ENCODE results near the gene EVI5.
"Not testable (repeated sequence)": the region's sequence is repeated elsewhere in the genome, so short reads cannot be mapped to it uniquely, and the experiment has no call there.

EVI5 gene

GRCh38 chr1:92583821-92584760, 200.8 kb downstream of the EVI5 start:
- in situ Hi-C loops (cut with MboI; ENCODE audit: low sequenced_read_pairs), result no loop called here

- in situ Hi-C loops (cut with MboI; ENCODE audit: low sequenced_read_pairs), result no loop called here
Observed at GRCh38 chr1:92577261-92577895, 207.5 kb downstream of the EVI5 start.

DNA sequence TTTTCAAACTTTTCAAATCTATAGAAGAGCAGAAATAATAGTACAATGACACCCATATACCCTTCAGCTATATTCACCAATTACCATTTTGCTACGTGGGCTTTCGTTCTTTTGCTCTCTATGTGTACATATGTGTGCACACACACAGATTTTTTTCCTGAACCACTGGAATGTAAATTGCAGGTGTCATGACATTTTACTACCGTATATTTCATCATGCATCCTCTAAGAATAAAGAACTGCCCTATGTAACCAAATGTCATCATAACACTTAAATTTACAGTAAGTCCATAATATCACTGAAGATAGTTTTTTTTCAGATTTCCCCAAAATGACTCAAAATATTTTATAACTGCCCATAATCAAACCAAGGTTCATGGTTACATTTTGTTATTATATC, 209.8 kb downstream of the EVI5 start:
- in situ Hi-C loops (cut with MboI; ENCODE audit: low sequenced_read_pairs), result no loop called here

- in situ Hi-C loops (cut with MboI; ENCODE audit: low sequenced_read_pairs), result no loop called here
Observed at GRCh38 chr1:92572520-92572919, 212.4 kb downstream of the EVI5 start.

- in situ Hi-C loops (cut with MboI; ENCODE audit: low sequenced_read_pairs), result no loop called here
Observed at GRCh38 chr1:92571578-92571977, 213.3 kb downstream of the EVI5 start.

DNA sequence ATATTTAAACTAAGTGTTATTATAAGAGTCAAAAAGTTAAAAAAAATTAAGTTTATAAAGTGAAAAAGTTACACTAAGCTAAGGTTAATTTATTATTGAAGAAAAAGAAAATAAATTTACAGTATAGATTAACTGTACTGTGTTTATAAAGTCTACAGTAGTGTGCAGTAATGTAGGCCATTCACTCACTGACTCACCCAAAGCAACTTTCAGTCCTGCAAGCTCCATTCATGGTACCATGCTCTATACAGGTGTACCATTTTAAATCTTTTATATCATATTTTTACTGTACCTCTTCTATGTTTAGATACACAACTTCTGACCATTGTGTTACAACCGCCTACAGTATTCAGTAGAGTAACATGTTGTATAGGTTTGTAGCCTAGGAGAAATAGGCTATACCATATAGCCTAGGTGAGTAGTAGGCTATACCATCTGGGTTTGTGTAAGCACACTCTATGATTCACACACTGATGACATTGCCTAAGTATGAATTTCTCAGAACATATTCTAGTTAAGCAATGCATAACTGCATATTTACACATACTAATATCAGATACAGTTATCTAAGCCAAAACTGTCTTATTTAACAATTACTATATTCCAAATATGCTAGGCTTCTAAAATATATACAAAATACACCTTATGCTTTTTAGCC, 217.6 kb downstream of the EVI5 start:
- in situ Hi-C loops (cut with MboI; ENCODE audit: low sequenced_read_pairs), result no loop called here

- in situ Hi-C loops (cut with MboI; ENCODE audit: low sequenced_read_pairs), result no loop called here
Observed at GRCh38 chr1:92563457-92564216, 221.3 kb downstream of the EVI5 start.

- in situ Hi-C loops (cut with MboI; ENCODE audit: low sequenced_read_pairs), result no loop called here
Observed at GRCh38 chr1:92556350-92556749, 228.6 kb downstream of the EVI5 start.

DNA sequence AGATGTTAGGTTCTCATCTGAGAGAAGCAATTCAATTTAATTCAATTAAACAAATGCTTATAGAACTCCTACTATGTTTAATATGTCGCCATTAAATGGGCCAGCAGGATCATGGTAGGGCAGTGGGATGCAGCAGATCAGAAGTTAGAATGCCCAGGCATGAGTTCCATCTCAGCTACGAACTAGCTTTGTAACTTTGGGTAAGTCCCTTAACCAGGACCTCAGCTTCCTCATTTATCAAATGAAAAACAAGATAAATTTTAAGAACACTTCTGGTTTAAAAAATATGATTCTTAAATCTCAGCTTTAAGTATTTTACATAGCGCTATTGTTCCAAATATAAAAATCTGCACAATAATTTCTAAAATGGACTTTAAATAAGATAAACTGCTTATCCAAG, 230.7 kb downstream of the EVI5 start:
- in situ Hi-C loops (cut with MboI; ENCODE audit: low sequenced_read_pairs), result no loop called here

DNA sequence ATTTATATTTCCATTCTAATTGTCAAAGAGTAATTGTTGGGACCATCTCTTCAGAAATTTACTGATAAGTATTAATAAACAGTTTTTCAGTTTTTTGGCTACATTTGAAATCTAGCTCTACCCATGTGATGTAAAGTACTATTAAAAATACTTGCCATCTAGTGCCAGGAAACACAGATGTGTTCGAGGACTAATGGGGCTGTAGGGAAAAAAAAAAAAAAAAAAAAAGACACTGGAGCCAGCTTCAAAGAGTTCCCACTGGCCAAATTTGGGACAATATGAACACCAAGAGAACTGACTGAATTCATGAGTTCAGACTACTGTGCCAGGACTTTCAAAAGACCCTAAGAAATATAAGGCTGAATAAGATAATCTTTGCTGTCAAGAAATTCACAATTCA, 233.0 kb downstream of the EVI5 start:
- in situ Hi-C loops (cut with MboI; ENCODE audit: low sequenced_read_pairs), result no loop called here

GRCh38 chr1:92544756-92545165, 240.1 kb downstream of the EVI5 start:
- in situ Hi-C loops (cut with MboI; ENCODE audit: low sequenced_read_pairs), result no loop called here

DNA sequence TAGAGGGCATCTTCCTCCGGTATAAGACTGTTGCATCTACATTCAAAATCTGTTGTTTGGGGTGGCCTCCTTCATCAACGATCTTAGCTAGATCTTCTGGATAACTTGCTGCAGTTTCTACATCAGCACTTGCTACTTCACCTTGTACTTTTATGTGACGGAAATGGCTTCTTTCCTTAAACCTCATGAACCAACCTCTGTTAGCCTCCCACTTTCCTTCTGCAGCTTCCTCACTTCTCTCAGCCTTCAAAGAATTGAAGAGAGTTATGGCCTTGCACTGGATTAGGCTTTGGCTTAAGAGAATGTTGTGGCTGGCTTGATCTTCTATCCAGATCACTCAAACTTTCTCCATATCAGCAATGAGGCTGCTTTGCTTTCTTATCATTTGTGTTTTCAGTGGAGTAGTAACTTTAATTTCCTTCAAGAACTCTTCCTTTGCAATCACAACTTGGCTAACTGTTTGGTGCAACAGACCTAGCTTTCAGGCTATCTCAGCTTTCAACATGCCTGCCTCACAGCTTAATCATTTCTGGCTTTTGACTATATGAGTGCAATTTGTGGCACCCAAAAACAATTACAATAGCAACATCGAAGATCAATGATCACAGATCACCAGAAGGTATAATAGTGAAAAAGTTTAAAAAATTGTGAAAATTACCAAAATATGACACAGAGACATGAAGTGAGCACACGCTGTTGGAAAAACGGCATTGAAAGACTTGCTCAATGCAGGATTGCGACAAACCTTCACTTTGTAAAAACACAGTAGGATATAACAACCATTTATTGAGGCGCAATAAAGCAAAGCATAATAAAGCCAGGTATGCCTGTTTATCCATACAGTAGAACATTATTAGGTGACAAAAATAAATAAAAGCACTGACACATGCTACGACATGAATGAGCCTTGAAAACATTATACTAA, 241.5 kb downstream of the EVI5 start:
- in situ Hi-C loops (cut with MboI; ENCODE audit: low sequenced_read_pairs), result no loop called here

DNA sequence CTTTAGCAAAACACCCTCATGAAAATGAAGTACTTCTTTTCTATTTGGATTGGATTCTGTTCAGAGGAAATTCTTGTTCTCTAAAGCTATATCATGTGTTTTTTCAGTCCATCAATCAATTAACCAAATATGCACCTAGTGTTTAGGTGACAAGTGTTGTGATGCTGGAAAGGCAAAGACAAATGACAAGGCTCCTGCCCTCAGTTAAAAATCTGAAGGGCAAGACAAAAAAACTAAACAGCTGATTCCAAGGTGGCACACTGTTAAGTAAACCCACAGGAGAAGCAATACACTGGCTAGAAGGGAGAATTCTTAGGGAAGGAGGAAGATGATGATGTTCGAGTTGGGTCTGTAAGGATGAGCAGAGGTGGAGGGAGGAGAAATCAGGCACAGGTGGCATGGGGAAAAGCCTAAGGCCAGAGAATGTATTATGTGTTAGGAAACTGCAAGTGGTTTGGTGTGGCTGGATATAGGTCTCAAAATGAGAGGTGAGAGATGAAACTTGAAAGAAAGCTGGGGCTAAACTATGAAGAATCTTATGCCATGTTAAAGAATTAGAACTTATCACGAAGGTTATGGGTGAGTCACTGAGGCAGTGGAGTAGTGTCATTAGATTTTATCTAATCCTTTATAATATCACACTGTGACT, 246.4 kb downstream of the EVI5 start:
- in situ Hi-C loops (cut with MboI; ENCODE audit: low sequenced_read_pairs), result no loop called here

GRCh38 chr1:92538048-92538412, 246.9 kb downstream of the EVI5 start:
- in situ Hi-C loops (cut with MboI; ENCODE audit: low sequenced_read_pairs), result no loop called here

DNA sequence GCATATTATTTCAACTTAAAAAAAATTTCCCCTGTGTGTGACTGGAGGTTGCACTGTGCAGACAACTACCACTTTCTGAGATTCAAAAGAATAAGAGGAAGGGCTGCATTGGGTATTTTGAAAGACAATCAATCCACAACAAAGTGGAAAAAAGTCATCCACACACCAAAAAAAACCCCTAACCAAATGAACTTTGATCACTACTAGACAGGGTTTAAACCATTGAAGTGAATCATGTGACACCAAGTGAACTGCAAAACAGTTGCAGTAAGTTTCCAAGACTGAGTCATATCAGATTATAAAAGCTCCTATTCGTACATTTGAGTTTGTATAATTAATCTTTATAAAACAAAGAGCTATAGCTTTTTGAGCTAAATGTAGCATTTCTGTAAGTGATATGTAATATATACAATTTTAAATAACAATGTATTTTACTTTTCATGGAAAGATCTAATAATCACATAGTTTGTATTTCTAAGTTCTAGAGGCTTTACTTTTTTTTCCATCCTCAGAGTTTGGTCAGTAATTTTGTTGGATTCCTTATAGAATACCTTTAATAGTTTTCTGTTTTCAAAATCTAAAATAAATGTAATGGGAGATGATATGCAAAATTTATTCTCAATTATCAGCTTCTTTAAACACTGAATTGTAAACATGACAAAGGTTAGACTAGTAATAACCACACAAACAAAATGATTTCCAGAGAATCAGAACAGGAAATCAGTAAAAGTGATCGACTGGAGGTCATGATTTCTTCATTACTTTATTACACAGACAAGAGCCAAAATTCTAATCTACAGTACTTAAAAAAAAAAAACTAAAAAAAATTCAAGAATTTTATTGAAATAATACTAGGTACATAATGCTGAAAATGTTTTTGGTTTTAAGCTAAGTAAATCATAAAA, 247.7 kb downstream of the EVI5 start:
- in situ Hi-C loops (cut with MboI; ENCODE audit: low sequenced_read_pairs), result no loop called here

DNA sequence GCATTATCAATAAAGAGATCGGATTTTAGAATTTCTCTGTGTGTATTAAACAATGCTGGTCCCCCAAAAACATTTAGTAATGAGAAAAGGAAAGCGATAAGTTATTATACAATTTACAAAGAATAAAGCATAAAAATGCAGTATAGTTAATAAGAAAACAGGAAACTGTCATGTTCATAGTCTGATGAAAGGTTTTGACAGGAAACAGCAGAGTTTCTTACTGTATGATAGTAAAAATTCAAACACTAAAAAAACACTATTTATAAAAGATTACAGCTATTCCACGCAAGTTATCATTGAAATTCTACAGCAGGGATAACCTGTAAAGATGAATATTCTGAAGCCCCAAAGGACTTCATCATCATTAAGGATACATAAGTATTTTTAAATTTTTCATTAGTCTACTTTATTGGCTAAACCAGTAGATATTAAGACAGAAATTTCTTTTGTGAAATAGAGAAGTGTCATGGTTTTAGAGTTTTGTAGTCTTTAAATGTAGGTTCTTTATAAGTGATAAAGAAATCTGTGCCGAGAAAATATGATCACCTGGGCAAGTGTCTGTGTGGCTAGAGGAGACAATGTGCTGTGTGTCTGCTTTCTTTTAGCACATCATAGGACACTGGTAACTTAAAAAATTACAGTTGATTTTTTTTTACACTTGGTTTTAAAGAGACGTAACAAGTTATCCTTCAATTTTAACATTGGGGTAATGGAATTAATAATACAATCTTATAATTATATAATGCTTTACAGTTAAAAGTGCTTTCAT, 248.5 kb downstream of the EVI5 start:
- in situ Hi-C loops (cut with MboI; ENCODE audit: low sequenced_read_pairs), result no loop called here

- in situ Hi-C loops (cut with MboI; ENCODE audit: low sequenced_read_pairs), result not testable (repeated sequence)
Observed at GRCh38 chr1:92532371-92532770, 252.5 kb downstream of the EVI5 start.

DNA sequence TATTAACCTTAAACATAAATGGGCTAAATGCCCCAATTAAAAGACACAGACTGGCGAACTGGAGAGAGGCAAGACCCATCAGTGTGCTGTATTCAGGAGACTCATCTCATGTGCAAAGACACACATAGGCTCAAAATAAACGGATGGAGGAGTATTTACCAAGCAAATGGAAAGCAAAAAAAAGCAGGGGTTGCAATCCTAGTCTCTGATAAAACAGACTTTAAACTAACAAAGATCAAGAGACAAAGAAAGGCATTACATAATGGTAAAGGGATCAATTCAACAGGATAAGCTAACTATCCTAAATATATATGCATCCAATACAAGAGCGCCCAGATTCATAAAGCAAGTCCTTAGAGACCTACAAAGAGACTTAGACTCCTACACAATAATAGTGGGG, 253.0 kb downstream of the EVI5 start:
- in situ Hi-C loops (cut with MboI; ENCODE audit: low sequenced_read_pairs), result not testable (repeated sequence)
